ENCODE results near the gene CHGA.

Gene CHGA

GRCh38 chr14:92945544-92945943, 22.6 kb downstream of the CHGA start:
- FAIRE-seq: no peak

GRCh38 chr14:92945959-92946846, 23.3 kb downstream of the CHGA start:
- no peak for FAIRE-seq

GRCh38 chr14:92946847-92947545, 24.0 kb downstream of the CHGA start:
- no peak for FAIRE-seq

GRCh38 chr14:92948647-92949046, 25.7 kb downstream of the CHGA start:
- FAIRE-seq: no peak

GRCh38 chr14:92949496-92950192, 26.7 kb downstream of the CHGA start:
- FAIRE-seq: no peak

- FAIRE-seq: no peak
Measured at GRCh38 chr14:92950193-92950540, 27.2 kb downstream of the CHGA start.

GRCh38 chr14:92950773-92951172, 27.8 kb downstream of the CHGA start:
- no peak for FAIRE-seq

- FAIRE-seq: no peak
Measured at GRCh38 chr14:92951261-92951660, 28.3 kb downstream of the CHGA start.

GRCh38 chr14:92951912-92952471, 29.0 kb downstream of the CHGA start:
- no peak for FAIRE-seq

GRCh38 chr14:92952481-92953298, 29.7 kb downstream of the CHGA start:
- FAIRE-seq: no peak

- no peak for FAIRE-seq
Measured at GRCh38 chr14:92953526-92953925, 30.6 kb downstream of the CHGA start.

GRCh38 chr14:92954933-92955332, 32.0 kb downstream of the CHGA start:
- FAIRE-seq: no peak

GRCh38 chr14:92955381-92955780, 32.4 kb downstream of the CHGA start:
- no peak for FAIRE-seq

GRCh38 chr14:92956961-92957360, 34.0 kb downstream of the CHGA start:
- no peak for FAIRE-seq

- FAIRE-seq: no peak
Measured at GRCh38 chr14:92958373-92959188, 35.6 kb downstream of the CHGA start.

GRCh38 chr14:92959189-92959531, 36.2 kb downstream of the CHGA start:
- no peak for FAIRE-seq

- FAIRE-seq: no peak
Measured at GRCh38 chr14:92959761-92960680, 37.1 kb downstream of the CHGA start.

GRCh38 chr14:92960706-92961566, 38.0 kb downstream of the CHGA start:
- FAIRE-seq: no peak

- no peak for FAIRE-seq
Measured at GRCh38 chr14:92961567-92961855, 38.6 kb downstream of the CHGA start.

Data from colon (tissue), 2 donors.